GM23338 (cell line): ENCODE measurements around the gene CGNL1. TPM values are rescaled to one million over a fixed set of nuclear protein-coding genes. Genes with fewer than 3 reads are reported as not detected.

Experiments
- ATAC-seq: fragments of 200-7000 bp; cut with Tn5 transposase; 3 replicates; pipeline ENCODE4 v1.9.1; 2020
- DNase-seq: peaks from one replicate; pipeline ENCODE4 v3.0.0-alpha.2; 2015; ENCODE audit warnings: low spot score
- H2AFZ ChIP-seq: fragments of 200-600 bp; sonication (generic); 2 replicates; pipeline ENCODE4 v1.8.0; 2016; ENCODE audit warnings: antibody characterized with exemption, mild to moderate bottlenecking, moderate library complexity
- H3F3A ChIP-seq: fragments of 200-600 bp; sonication (generic); replicated peaks from 2 replicates; pipeline ENCODE4 v1.8.0; 2017; ENCODE audit warnings: antibody characterized with exemption, mixed run types, low read depth
- H3K27ac ChIP-seq: fragments of 200-600 bp; sonication (generic); 2 replicates; pipeline ENCODE4 v1.6.1; 2016; ENCODE audit warnings: low read depth
- H3K27me3 ChIP-seq: fragments of 200-600 bp; sonication (generic); 2 replicates; pipeline ENCODE4 v1.8.0; 2016; ENCODE audit warnings: mild to moderate bottlenecking, mixed run types, moderate library complexity; ENCODE audit not compliant: insufficient read depth
- H3K36me3 ChIP-seq: fragments of 200-600 bp; sonication (generic); 2 replicates; pipeline ENCODE4 v1.8.0; 2016; ENCODE audit warnings: mild to moderate bottlenecking; ENCODE audit not compliant: insufficient read depth
- H3K4me1 ChIP-seq: fragments of 200-600 bp; sonication (generic); 2 replicates; pipeline ENCODE4 v1.8.0; 2016; ENCODE audit warnings: mild to moderate bottlenecking, moderate library complexity; ENCODE audit not compliant: insufficient read depth
- H3K4me2 ChIP-seq: fragments of 200-600 bp; sonication (generic); 2 replicates; pipeline ENCODE4 v1.7.1; 2017; ENCODE audit warnings: mixed run types
- H3K4me3 ChIP-seq: fragments of 200-600 bp; sonication (generic); 2 replicates; pipeline ENCODE4 v1.6.1; 2016; ENCODE audit warnings: mixed run types
- H3K79me2 ChIP-seq: fragments of 200-600 bp; sonication (generic); replicated peaks from 2 replicates; pipeline ENCODE4 v1.8.0; 2017; ENCODE audit warnings: mild to moderate bottlenecking; ENCODE audit not compliant: insufficient read depth
- H3K9me2 ChIP-seq: fragments of 200-600 bp; sonication (generic); 2 replicates; pipeline ENCODE4 v1.8.0; 2017; ENCODE audit not compliant: insufficient read depth
- H4K20me1 ChIP-seq: fragments of 200-600 bp; sonication (generic); replicated peaks from 2 replicates; pipeline ENCODE4 v1.8.0; 2017; ENCODE audit warnings: mild to moderate bottlenecking; ENCODE audit not compliant: insufficient read depth
- H3K27ac Mint-ChIP-seq: 2 replicates; pipeline ENCODE4 v1.8.0; 2020; ENCODE audit warnings: inconsistent platforms, mild to moderate bottlenecking, moderate library complexity, mixed read lengths
- H3K27me3 Mint-ChIP-seq: 3 replicates; pipeline ENCODE4 v1.8.0; 2022; ENCODE audit warnings: low read depth, mild to moderate bottlenecking, moderate library complexity, mixed read lengths, inconsistent platforms; ENCODE audit not compliant: insufficient read depth, poor library complexity
- H3K36me3 Mint-ChIP-seq: 3 replicates; pipeline ENCODE4 v1.8.0; 2021; ENCODE audit warnings: low read depth, mild to moderate bottlenecking, inconsistent platforms, moderate library complexity, mixed read lengths
- H3K4me1 Mint-ChIP-seq: 3 replicates; pipeline ENCODE4 v1.8.0; 2020; ENCODE audit warnings: mild to moderate bottlenecking, inconsistent platforms, mixed read lengths
- H3K4me3 Mint-ChIP-seq: 3 replicates; pipeline ENCODE4 v1.8.0; 2021; ENCODE audit warnings: moderate library complexity, mild to moderate bottlenecking, inconsistent platforms, mixed read lengths
- H3K9me3 Mint-ChIP-seq: 3 replicates; pipeline ENCODE4 v1.8.0; 2020; ENCODE audit warnings: moderate library complexity, mild to moderate bottlenecking, inconsistent platforms, mixed read lengths
- EZH2 ChIP-seq: fragments of 200-600 bp; sonication (generic); IDR thresholded peaks from one replicate; pipeline ENCODE4 v1.8.0; 2017; ENCODE audit warnings: antibody characterized with exemption, mild to moderate bottlenecking, low read depth; ENCODE audit not compliant: unreplicated experiment
- EZH2phosphoT487 ChIP-seq: fragments of 200-600 bp; sonication (generic); IDR thresholded peaks from one replicate; pipeline ENCODE4 v1.8.1; 2018; ENCODE audit warnings: antibody characterized with exemption; ENCODE audit not compliant: unreplicated experiment
- JUNB ChIP-seq: IDR thresholded peaks from one replicate; pipeline ENCODE4 v1.6.1; 2016; ENCODE audit warnings: antibody characterized with exemption; ENCODE audit not compliant: unreplicated experiment
- NANOG ChIP-seq: IDR thresholded peaks from 2 replicates; pipeline ENCODE4 v1.6.1; 2016; ENCODE audit warnings: antibody characterized with exemption, borderline replicate concordance
- STAT1 ChIP-seq: IDR thresholded peaks from one replicate; pipeline ENCODE4 v1.6.1; 2016; ENCODE audit warnings: antibody characterized with exemption; ENCODE audit not compliant: unreplicated experiment
- ZNF331 ChIP-seq: fragments of 250-450 bp; sonication (Bioruptor Pico); IDR thresholded peaks from 2 replicates; pipeline ENCODE4 v1.5.0; 2020; ENCODE audit warnings: low read depth, mild to moderate bottlenecking, moderate library complexity
- polyA plus RNA-seq: library from polyadenylated mRNA; unstranded; fragments of >200 nt; fragmentation: Nextera tagmentation; extraction: Ambion mirVana; gene quantifications from 2 replicates; pipeline ENCODE4 v1.2.1, GENCODE V29; 2016
- total RNA-seq: library from RNA; depleted of rRNA; stranded (reverse); fragments of >200 nt; shearing (Covaris generic); gene quantifications from 2 replicates; pipeline ENCODE4 v1.2.3, GENCODE V29; 2014
- TF ChIP-seq, protein P1 (sequence below), 2 experiments: fragments of 200-600 bp in 1 of 2; sonication (generic) in 1 of 2; conservative IDR thresholded peaks; 2 replicates each; pipeline versions ENCODE4 v1.5.1 to v1.6.1; 2016 to 2017; ENCODE audit warnings: antibody characterized with exemption in 2 of 2, low read depth in 2 of 2, mild to moderate bottlenecking in 2 of 2, moderate library complexity in 1 of 2
- TF ChIP-seq, protein P2 (sequence below): IDR thresholded peaks from one replicate; pipeline ENCODE4 v1.6.1; 2018; ENCODE audit warnings: antibody characterized with exemption; ENCODE audit not compliant: unreplicated experiment
- TF ChIP-seq, protein P3 (sequence below): IDR thresholded peaks from 2 replicates; pipeline ENCODE4 v1.6.1; 2016; ENCODE audit warnings: antibody characterized with exemption

CGNL1 gene
- total and polyA plus RNA-seq, 2 experiments from 2014 or later = 20.0 to 57.8 TPM

DNA sequence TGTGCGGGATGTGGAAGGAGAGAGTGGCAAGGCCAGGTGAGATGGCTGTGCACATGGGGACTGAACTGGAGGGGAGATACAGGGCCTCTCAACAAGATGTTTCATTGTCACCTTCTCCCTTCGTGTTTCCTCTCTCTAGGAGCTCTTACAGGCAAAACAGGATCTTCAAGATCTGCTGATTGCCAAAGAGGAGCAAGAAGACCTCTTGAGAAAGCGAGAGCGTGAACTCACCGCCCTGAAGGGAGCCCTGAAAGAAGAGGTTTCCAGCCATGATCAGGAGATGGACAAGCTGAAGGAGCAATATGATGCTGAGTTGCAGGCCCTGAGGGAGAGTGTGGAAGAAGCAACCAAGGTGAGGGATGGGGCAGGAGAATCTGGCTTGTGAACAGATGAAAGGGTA, 85.2 kb downstream of the CGNL1 start (continued):
- TF ChIP-seq, protein P1, sequence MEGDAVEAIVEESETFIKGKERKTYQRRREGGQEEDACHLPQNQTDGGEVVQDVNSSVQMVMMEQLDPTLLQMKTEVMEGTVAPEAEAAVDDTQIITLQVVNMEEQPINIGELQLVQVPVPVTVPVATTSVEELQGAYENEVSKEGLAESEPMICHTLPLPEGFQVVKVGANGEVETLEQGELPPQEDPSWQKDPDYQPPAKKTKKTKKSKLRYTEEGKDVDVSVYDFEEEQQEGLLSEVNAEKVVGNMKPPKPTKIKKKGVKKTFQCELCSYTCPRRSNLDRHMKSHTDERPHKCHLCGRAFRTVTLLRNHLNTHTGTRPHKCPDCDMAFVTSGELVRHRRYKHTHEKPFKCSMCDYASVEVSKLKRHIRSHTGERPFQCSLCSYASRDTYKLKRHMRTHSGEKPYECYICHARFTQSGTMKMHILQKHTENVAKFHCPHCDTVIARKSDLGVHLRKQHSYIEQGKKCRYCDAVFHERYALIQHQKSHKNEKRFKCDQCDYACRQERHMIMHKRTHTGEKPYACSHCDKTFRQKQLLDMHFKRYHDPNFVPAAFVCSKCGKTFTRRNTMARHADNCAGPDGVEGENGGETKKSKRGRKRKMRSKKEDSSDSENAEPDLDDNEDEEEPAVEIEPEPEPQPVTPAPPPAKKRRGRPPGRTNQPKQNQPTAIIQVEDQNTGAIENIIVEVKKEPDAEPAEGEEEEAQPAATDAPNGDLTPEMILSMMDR (conservative IDR thresholded peaks at IDR 0.05; ENCODE audit: low read depth in 2 of 2) = no peak
- TF ChIP-seq, protein P2, sequence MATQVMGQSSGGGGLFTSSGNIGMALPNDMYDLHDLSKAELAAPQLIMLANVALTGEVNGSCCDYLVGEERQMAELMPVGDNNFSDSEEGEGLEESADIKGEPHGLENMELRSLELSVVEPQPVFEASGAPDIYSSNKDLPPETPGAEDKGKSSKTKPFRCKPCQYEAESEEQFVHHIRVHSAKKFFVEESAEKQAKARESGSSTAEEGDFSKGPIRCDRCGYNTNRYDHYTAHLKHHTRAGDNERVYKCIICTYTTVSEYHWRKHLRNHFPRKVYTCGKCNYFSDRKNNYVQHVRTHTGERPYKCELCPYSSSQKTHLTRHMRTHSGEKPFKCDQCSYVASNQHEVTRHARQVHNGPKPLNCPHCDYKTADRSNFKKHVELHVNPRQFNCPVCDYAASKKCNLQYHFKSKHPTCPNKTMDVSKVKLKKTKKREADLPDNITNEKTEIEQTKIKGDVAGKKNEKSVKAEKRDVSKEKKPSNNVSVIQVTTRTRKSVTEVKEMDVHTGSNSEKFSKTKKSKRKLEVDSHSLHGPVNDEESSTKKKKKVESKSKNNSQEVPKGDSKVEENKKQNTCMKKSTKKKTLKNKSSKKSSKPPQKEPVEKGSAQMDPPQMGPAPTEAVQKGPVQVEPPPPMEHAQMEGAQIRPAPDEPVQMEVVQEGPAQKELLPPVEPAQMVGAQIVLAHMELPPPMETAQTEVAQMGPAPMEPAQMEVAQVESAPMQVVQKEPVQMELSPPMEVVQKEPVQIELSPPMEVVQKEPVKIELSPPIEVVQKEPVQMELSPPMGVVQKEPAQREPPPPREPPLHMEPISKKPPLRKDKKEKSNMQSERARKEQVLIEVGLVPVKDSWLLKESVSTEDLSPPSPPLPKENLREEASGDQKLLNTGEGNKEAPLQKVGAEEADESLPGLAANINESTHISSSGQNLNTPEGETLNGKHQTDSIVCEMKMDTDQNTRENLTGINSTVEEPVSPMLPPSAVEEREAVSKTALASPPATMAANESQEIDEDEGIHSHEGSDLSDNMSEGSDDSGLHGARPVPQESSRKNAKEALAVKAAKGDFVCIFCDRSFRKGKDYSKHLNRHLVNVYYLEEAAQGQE = no peak
- TF ChIP-seq NANOG = no peak
- no peak for TF ChIP-seq EZH2phosphoT487
- no peak for TF ChIP-seq STAT1
- TF ChIP-seq, protein P3, sequence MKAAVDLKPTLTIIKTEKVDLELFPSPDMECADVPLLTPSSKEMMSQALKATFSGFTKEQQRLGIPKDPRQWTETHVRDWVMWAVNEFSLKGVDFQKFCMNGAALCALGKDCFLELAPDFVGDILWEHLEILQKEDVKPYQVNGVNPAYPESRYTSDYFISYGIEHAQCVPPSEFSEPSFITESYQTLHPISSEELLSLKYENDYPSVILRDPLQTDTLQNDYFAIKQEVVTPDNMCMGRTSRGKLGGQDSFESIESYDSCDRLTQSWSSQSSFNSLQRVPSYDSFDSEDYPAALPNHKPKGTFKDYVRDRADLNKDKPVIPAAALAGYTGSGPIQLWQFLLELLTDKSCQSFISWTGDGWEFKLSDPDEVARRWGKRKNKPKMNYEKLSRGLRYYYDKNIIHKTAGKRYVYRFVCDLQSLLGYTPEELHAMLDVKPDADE = no peak
- TF ChIP-seq EZH2 = no peak
- TF ChIP-seq ZNF331 = no peak
- TF ChIP-seq JUNB = no peak

DNA sequence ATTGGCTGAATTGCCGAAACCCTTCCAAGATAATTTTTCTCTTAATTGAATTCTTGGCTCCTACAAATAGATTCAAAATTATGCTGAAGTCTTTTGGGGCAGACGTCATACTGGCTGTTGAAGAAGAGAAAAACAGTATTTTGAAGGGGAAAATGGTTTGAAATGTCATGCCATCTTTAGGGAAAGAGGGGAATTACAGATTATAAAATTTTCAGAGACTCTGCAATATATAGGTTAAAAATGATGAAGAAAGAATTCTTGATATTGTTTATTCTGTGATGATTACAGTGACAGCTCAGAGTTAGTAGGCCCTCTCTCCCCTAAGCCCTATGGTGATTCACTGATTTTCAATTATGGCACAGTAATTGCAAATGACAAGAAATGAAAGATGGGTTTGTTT, 86.1 kb downstream of the CGNL1 start:
- H3K27ac Mint-ChIP-seq = no peak overlapping the region
- no peak overlapping the region for H3K4me3 Mint-ChIP-seq
- 0 out of 2 replicates have a peak, but pooled peaks cover 11% of the 10 kb centered on the region for H3F3A ChIP-seq
- no peak overlapping the region for H3K27ac ChIP-seq
- no peaks in the 10 kb centered on the region for H3K4me1 Mint-ChIP-seq
- H3K79me2 ChIP-seq = no peaks in the 10 kb centered on the region
- no peak overlapping the region for H3K4me2 ChIP-seq
- H4K20me1 ChIP-seq = peaks cover 3% of the 10 kb centered on the region; the same call in 1 of the 2 replicates
- H3K9me2 ChIP-seq = no peaks in the 10 kb centered on the region
- TF ChIP-seq, protein P1 (conservative IDR thresholded peaks at IDR 0.05; ENCODE audit: low read depth in 2 of 2) = peak in 1 of 2 experiments; percentile 35; a peak in 2 of 4 replicates
- no peak for TF ChIP-seq NANOG
- no peaks in the 10 kb centered on the region for H3K4me1 ChIP-seq
- H3K27me3 ChIP-seq = no peaks in the 10 kb centered on the region
- peaks cover 21% of the 10 kb centered on the region; the same call in 2 of the 3 replicates for H3K36me3 Mint-ChIP-seq
- H3K4me3 ChIP-seq = no peak overlapping the region
- peaks cover 32% of the 10 kb centered on the region for H3K36me3 ChIP-seq
- H3K9me3 Mint-ChIP-seq = no peaks in the 10 kb centered on the region
- H3K27me3 Mint-ChIP-seq = no peaks in the 10 kb centered on the region
- H2AFZ ChIP-seq = no peak overlapping the region
- no peak for ATAC-seq
- no peak for DNase-seq
